Epithelial cell of esophagus (primary cell): Measurements from ENCODE around the gene STOX2.
A peak's percentile ranks its signal among the peaks of the same experiment; 100 is the strongest.

Experiments used
- DNase-seq: peaks from one replicate; pipeline ENCODE4 v3.0.0; 2010; ENCODE audit warnings: low read depth
- H3K4me3 ChIP-seq: 2 replicates; pipeline ENCODE4 v1.5.1; 2011; ENCODE audit warnings: mild to moderate bottlenecking, low read length, control low read depth
- CTCF ChIP-seq: IDR thresholded peaks from 2 replicates; pipeline ENCODE4 v1.5.1; 2011; ENCODE audit warnings: low read depth, mild to moderate bottlenecking, low read length, control low read depth, inconsistent platforms; ENCODE audit not compliant: insufficient read depth; ENCODE audit errors: missing control alignments

The STOX2 gene

GRCh38 chr4:183905081-183905592 is at the start of gene STOX2:
Gene STOX2, plus strand, starts transcription at chr4:183905307. Its CDS starts 1,484 bp downstream, at chr4:183906791.
- no peak for TF ChIP-seq CTCF
- peak within 1 kb of the TSS; percentile 44 for H3K4me3 ChIP-seq
- peak; percentile 58 for DNase-seq

- no peak for TF ChIP-seq CTCF
- H3K4me3 ChIP-seq = no peak overlapping the region
- DNase-seq = no peak
These were observed 49.5 kb upstream of the STOX2 start for GRCh38 chr4:183855323-183856190.

GRCh38 chr4:183857040-183857439 is 48.1 kb upstream of the STOX2 start:
- H3K4me3 ChIP-seq = no peak overlapping the region
- DNase-seq = no peak
- TF ChIP-seq CTCF = no peak

GRCh38 chr4:183858011-183858615 is 47.0 kb upstream of the STOX2 start:
- DNase-seq = no peak
- H3K4me3 ChIP-seq = no peak overlapping the region
- TF ChIP-seq CTCF = no peak

- no peak for TF ChIP-seq CTCF
- DNase-seq = no peak
- no peak overlapping the region for H3K4me3 ChIP-seq
These were observed 45.0 kb upstream of the STOX2 start for GRCh38 chr4:183860119-183860518.

- TF ChIP-seq CTCF = no peak
- H3K4me3 ChIP-seq = peak overlapping the region; percentile 18
- peak; percentile 85 for DNase-seq
These were observed 44.4 kb upstream of the STOX2 start for GRCh38 chr4:183860731-183861130.

- no peak for DNase-seq
- H3K4me3 ChIP-seq = no peak overlapping the region
- TF ChIP-seq CTCF = no peak
These were observed 43.7 kb upstream of the STOX2 start for GRCh38 chr4:183861426-183861825.
